Keratinocyte (primary cell): ENCODE data around the gene ZNF628. TPM values are rescaled to one million over a fixed set of nuclear protein-coding genes. Genes with fewer than 3 reads are reported as not detected.
A peak's percentile ranks its signal among the peaks of the same experiment; 100 is the strongest.

Experiments used
- DNase-seq: peaks from one replicate; pipeline ENCODE4 v3.0.0-alpha.2; 2011; ENCODE audit warnings: low read depth, missing footprints, low spot score
- FAIRE-seq: peaks from 2 replicates; lab custom pipeline; 2011; peaks lifted over from hg19 to GRCh38; lab: Jason Lieb, UNC
- H2AFZ ChIP-seq: 2 replicates; pipeline ENCODE4 v1.6.0; 2012; ENCODE audit warnings: low read length, control low read depth, inconsistent platforms; ENCODE audit not compliant: control insufficient read depth
- H3K27ac ChIP-seq: 2 replicates; pipeline ENCODE4 v1.5.1; 2011; ENCODE audit warnings: low read length; ENCODE audit not compliant: control insufficient read depth, insufficient read depth
- H3K27me3 ChIP-seq: 3 replicates; pipeline ENCODE4 v1.6.0; 2011; ENCODE audit warnings: low read length; ENCODE audit not compliant: control insufficient read depth, insufficient read depth; ENCODE audit errors: extremely low read depth
- H3K36me3 ChIP-seq, 2 experiments: 2 replicates in 1 of 2; 3 replicates in 1 of 2; pipeline ENCODE4 v1.5.1; 2011; ENCODE audit warnings: low read length in 2 of 2, mild to moderate bottlenecking in 1 of 2; ENCODE audit not compliant: control insufficient read depth in 2 of 2, insufficient read depth in 2 of 2; ENCODE audit errors: extremely low read depth in 1 of 2
- H3K4me1 ChIP-seq: 3 replicates; pipeline ENCODE4 v1.5.1; 2011; ENCODE audit warnings: low read length; ENCODE audit not compliant: control insufficient read depth, insufficient read depth; ENCODE audit errors: extremely low read depth
- H3K4me2 ChIP-seq: 3 replicates; pipeline ENCODE4 v1.6.0; 2011; ENCODE audit warnings: low read depth, low read length; ENCODE audit not compliant: control insufficient read depth, insufficient read depth; ENCODE audit errors: extremely low read depth
- H3K4me3 ChIP-seq, 3 experiments: fragments of 200-600 bp in 1 of 3; sonication (generic) in 1 of 3; 2 replicates in 2 of 3; 3 replicates in 1 of 3; pipeline ENCODE4 v1.5.1; 2011 to 2016; ENCODE audit warnings: low read length in 3 of 3, mild to moderate bottlenecking in 3 of 3, control low read depth in 2 of 3, inconsistent platforms in 1 of 3, low read depth in 1 of 3, mixed read lengths in 1 of 3, mixed run types in 1 of 3, moderate library complexity in 1 of 3; ENCODE audit not compliant: control insufficient read depth in 2 of 3, insufficient read depth in 2 of 3; ENCODE audit errors: extremely low read depth in 1 of 3
- H3K79me2 ChIP-seq: 2 replicates; pipeline ENCODE4 v1.6.0; 2012; ENCODE audit warnings: low read length; ENCODE audit not compliant: control insufficient read depth, insufficient read depth
- H3K9ac ChIP-seq: 3 replicates; pipeline ENCODE4 v1.6.0; 2011; ENCODE audit warnings: low read length; ENCODE audit not compliant: control insufficient read depth, insufficient read depth; ENCODE audit errors: extremely low read depth
- H3K9me1 ChIP-seq: 3 replicates; pipeline ENCODE4 v1.6.0; 2011; ENCODE audit warnings: low read length; ENCODE audit not compliant: control insufficient read depth, insufficient read depth; ENCODE audit errors: extremely low read depth
- H3K9me3 ChIP-seq: 2 replicates; pipeline ENCODE4 v1.5.1; 2012; ENCODE audit warnings: low read depth, low read length; ENCODE audit not compliant: control insufficient read depth
- H4K20me1 ChIP-seq: 3 replicates; pipeline ENCODE4 v1.6.0; 2011; ENCODE audit warnings: low read length; ENCODE audit not compliant: control insufficient read depth, insufficient read depth; ENCODE audit errors: extremely low read depth
- EZH2 ChIP-seq: IDR thresholded peaks from one replicate; pipeline ENCODE4 v1.6.1; 2012; ENCODE audit warnings: inconsistent platforms, mild to moderate bottlenecking, low read length, moderate library complexity
- dilution Hi-C: fragments of 300-500 bp; cut with MboI; formaldehyde crosslinking; loops from one replicate; pipeline ENCODE4 v1.7.0; 2020; ENCODE audit warnings: low sequenced_read_pairs; ENCODE audit not compliant: extremely low pct_ligation_motif_present
- polyA plus RNA-seq, 5 experiments: library from polyadenylated mRNA; depleted of rRNA in 3 of 5; stranded (reverse) in 3 of 5; stranded (forward) in 1 of 5; unstranded in 1 of 5; fragments of >200 nt; gene quantifications; 1 replicate in 1 of 5; 2 replicates in 3 of 5; 3 replicates in 1 of 5; pipeline versions ENCODE4 v1.2.1 to v1.2.3, GENCODE V29; 2011 to 2012; ENCODE audit warnings: missing spikeins in 2 of 5, low read depth in 1 of 5, low replicate concordance in 1 of 5
- TF ChIP-seq, protein P1 (sequence below), 3 experiments: IDR thresholded peaks in 1 of 3; conservative IDR thresholded peaks in 1 of 3; optimal IDR thresholded peaks in 1 of 3; 2 replicates in 2 of 3; 3 replicates in 1 of 3; pipeline versions ENCODE3 to v1.5.1; 2011; ENCODE audit warnings: low read length in 3 of 3, mild to moderate bottlenecking in 3 of 3, moderate library complexity in 2 of 3, control low read depth in 1 of 3, inconsistent platforms in 1 of 3; ENCODE audit not compliant: insufficient read depth in 2 of 3; ENCODE audit errors: extremely low read depth in 1 of 3

The ZNF628 gene
- polyA plus RNA-seq, 1 donor (not counting 4 experiments of a cell fraction or from before 2014, with no cell fraction given), result 0.22 TPM

DNA sequence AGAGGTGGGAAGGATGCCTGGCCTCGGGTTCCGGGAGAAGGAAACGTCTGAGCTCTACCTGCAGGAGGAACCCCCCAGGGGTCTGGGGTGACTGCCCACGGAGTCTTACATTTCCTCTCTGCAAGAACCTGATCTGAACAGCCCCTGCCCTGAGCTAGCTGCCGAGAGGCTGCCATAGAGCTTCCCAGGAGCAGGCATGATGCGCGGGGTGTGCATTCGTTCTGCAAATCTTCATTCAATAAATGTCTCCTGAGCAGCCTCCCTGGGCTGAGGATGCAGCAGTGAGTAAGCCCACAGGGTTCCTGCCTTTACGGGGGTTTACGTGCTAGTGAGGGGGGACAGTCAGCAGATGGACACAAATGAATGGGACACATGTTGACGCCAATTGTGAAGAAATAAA, 31.8 kb upstream of the ZNF628 start:
- Histone ChIP-seq H4K20me1 (peaks cover 5% of the 10 kb centered on the region), H2AFZ (no peak overlapping the region), H3K4me1 (peaks cover 28% of the 10 kb centered on the region), H3K9me3 (no peaks in the 10 kb centered on the region), H3K27ac (no peak overlapping the region), H3K9ac (no peak overlapping the region), H3K9me1 (no peaks in the 10 kb centered on the region), H3K36me3 (no peaks in the 10 kb centered on the region), H3K27me3 (peaks cover 54% of the 10 kb centered on the region), H3K4me2 (no peak overlapping the region), H3K4me3 (no peak overlapping the region), H3K79me2 (no peaks in the 10 kb centered on the region)
- dilution Hi-C loops, result no loop called here
- no peak for DNase-seq
- no peak for FAIRE-seq
- TF ChIP-seq EZH2, result no peak
- TF ChIP-seq, protein P1, sequence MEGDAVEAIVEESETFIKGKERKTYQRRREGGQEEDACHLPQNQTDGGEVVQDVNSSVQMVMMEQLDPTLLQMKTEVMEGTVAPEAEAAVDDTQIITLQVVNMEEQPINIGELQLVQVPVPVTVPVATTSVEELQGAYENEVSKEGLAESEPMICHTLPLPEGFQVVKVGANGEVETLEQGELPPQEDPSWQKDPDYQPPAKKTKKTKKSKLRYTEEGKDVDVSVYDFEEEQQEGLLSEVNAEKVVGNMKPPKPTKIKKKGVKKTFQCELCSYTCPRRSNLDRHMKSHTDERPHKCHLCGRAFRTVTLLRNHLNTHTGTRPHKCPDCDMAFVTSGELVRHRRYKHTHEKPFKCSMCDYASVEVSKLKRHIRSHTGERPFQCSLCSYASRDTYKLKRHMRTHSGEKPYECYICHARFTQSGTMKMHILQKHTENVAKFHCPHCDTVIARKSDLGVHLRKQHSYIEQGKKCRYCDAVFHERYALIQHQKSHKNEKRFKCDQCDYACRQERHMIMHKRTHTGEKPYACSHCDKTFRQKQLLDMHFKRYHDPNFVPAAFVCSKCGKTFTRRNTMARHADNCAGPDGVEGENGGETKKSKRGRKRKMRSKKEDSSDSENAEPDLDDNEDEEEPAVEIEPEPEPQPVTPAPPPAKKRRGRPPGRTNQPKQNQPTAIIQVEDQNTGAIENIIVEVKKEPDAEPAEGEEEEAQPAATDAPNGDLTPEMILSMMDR (optimal IDR thresholded peaks at IDR 0.05 in 1 of 3, IDR thresholded peaks at IDR 0.05 in 1 of 3, conservative IDR thresholded peaks at IDR 0.05 in 1 of 3; ENCODE audit: extremely low read depth in 1 of 3, insufficient read depth in 2 of 3, low read length in 3 of 3), result no peak

DNA sequence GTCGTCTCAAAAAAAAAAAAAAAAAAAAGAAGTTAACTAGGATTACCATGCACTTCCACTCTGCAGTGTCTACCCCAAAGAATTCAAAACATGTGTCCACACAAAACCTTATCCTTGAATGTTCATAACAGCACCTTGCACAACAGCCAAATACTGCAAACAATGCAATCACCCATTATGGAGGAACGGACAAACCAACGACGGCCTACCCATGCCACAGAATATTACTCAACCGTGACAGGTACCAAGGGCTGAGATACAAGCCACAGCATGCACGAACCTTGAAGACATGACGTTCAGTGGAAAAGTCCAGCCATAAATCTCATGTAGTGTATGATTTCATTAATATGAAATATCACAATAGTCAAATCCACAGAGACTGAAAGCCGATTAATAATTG, 30.4 kb upstream of the ZNF628 start:
- no peak overlapping the region for H2AFZ ChIP-seq
- TF ChIP-seq, protein P1 (optimal IDR thresholded peaks at IDR 0.05 in 1 of 3, IDR thresholded peaks at IDR 0.05 in 1 of 3, conservative IDR thresholded peaks at IDR 0.05 in 1 of 3; ENCODE audit: extremely low read depth in 1 of 3, insufficient read depth in 2 of 3, low read length in 3 of 3), result no peak
- TF ChIP-seq EZH2, result no peak
- peak; percentile 81 for FAIRE-seq
- no peak overlapping the region for H3K27ac ChIP-seq
- peaks cover 5% of the 10 kb centered on the region for H4K20me1 ChIP-seq
- peaks cover 28% of the 10 kb centered on the region for H3K4me1 ChIP-seq
- no peak overlapping the region for H3K9ac ChIP-seq
- H3K27me3 ChIP-seq, result peaks cover 56% of the 10 kb centered on the region
- H3K4me3 ChIP-seq, result no peak overlapping the region
- no peaks in the 10 kb centered on the region for H3K79me2 ChIP-seq
- H3K4me2 ChIP-seq, result peak overlapping the region; percentile 67
- H3K9me1 ChIP-seq, result no peaks in the 10 kb centered on the region
- dilution Hi-C loops, result no loop called here
- no peaks in the 10 kb centered on the region for H3K36me3 ChIP-seq
- H3K9me3 ChIP-seq, result no peaks in the 10 kb centered on the region
- peak; percentile 66 for DNase-seq
